Transverse colon (tissue), 3 donors: Measurements from ENCODE around the gene PNKP.

Experiments
- POLR2A ChIP-seq: fragments of 450-650 bp; IDR thresholded peaks from one replicate; pipeline ENCODE4 v1.6.1; 2016; ENCODE audit warnings: antibody characterized with exemption, mild to moderate bottlenecking, moderate library complexity
- TF ChIP-seq, protein P1 (sequence below), 5 experiments: fragments of 200-600 bp in 3 of 5; fragments of 450-650 bp in 2 of 5; sonication (generic) in 3 of 5; IDR thresholded peaks; 1 replicate in 2 of 5; 2 replicates in 3 of 5; pipeline ENCODE4 v1.5.1; 2016 to 2017; ENCODE audit warnings: antibody characterized with exemption in 5 of 5, inconsistent platforms in 3 of 5, mild to moderate bottlenecking in 2 of 5, moderate library complexity in 1 of 5

DNA sequence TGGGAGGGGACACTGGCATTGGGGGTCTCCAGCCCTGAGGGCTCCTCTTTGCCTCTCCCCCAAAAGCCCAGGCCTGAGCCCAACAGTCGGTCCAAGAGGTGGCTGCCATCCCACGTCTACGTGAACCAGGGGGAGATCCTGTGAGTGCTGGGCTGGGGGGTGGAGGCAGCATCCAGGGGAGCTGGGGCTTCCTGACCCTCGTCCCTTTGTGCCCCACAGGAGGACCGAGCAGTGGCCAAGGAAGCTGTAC, 9.6 kb downstream of the PNKP start:
- TF ChIP-seq, protein P1, sequence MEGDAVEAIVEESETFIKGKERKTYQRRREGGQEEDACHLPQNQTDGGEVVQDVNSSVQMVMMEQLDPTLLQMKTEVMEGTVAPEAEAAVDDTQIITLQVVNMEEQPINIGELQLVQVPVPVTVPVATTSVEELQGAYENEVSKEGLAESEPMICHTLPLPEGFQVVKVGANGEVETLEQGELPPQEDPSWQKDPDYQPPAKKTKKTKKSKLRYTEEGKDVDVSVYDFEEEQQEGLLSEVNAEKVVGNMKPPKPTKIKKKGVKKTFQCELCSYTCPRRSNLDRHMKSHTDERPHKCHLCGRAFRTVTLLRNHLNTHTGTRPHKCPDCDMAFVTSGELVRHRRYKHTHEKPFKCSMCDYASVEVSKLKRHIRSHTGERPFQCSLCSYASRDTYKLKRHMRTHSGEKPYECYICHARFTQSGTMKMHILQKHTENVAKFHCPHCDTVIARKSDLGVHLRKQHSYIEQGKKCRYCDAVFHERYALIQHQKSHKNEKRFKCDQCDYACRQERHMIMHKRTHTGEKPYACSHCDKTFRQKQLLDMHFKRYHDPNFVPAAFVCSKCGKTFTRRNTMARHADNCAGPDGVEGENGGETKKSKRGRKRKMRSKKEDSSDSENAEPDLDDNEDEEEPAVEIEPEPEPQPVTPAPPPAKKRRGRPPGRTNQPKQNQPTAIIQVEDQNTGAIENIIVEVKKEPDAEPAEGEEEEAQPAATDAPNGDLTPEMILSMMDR (IDR thresholded peaks at IDR 0.05), result no peak
- no peak for TF ChIP-seq POLR2A
